Measurements from ENCODE around the gene PPIP5K1.

Gene PPIP5K1

DNA sequence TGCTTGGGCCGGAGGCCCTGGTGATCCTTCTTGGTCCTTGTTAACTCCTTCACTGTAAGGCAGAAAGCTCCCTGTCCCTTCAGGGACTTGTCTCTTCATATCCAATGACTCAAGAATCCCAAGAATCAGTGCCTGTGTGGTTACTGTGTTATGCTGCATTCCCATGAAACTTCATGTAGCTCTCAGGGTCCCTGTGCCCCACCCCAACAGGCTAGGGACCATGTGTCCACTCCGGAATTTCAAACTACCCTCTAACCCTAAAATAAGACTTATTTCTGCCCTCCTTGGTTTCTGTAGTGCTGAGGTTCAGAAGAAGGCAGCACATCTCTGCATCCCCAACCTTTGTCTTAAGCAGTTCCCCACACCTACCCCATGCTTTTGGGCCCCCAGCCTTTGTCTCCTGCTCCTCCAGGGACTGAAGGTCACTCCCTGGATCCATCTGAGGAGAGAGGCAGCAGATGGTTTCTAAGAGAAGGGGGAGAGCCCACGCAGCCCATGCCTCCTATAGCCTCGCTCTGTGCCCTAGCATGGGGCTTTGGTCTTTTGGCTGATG, 73.1 kb downstream of the PPIP5K1 start:
- no peak for DNase-seq

DNA sequence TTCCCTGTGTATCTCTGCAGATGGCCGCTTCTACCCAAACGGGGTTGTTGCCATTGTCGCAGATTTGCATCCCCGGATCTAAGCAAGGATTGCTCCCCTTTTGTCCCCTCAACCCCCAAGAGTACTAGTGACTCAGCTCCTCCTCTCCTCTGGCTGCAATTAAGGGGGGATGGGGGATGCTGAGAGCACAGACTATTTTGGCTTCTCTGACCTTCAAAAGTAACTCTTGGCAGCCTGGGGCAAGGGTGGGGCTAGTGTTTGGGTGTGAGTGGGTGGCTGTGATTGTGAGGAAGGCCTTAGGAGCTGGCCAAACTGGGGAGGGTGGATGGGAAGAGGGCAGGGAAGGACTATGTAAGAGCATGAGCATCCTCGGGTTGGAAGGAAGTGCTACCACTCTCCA, 73.8 kb downstream of the PPIP5K1 start:
- DNase-seq, result no peak

DNA sequence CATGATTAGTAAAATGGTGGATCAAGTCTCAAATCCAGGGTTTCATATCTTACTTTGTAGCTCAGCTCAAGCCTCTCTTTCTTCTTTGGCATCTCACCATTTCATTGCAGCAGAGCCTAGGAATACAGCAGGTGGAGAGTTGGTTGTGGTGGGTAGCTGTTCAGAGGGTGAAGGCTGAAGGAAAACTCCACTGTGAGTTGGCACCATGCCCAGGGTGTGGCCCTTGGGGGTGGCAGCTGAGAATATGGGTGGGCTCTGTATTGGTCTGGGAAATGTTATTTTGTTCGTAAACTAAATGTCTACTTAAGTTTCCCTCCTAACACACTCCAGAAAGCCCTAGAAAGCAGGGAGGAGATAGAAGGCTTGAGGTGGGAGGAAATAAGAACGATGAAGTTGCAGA, 74.3 kb downstream of the PPIP5K1 start:
- DNase-seq, result no peak

DNA sequence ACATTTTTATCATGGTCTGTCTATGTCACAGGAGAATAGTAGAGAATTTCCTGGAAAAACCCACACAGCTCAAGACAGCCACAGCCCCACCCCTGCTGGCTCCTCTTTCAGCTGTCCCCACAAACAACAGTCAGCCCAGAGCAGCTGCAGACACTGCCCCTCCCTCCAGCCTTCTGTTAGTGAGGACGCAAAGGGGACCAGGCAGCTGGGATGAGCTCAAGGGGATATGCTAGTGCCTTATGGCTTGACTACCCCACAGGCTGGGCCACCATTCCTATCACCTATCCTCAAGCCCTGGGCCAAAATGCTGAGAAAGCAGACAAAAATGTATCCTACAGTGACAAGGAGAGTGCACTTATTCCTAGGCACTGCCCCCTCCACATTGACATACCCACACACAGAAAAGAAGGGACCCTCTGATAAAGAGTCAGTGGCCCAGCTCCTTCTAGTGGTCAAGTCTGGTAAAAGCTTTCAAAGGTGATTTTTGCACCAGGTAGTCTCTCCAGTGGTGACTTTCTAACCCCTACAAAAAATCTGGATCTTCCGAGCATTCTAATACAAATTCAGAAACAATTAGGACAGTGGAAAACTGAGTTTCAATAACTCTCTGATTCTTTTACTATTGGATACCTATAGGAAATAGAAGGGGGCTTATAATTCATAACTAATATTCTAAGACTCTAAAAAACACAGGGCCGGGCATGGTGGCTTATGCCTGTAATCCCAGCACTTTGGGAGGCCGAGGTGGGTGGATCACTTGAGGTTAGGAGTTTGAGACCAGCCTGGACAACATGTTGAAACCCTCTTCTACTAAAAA, 75.6 kb downstream of the PPIP5K1 start:
- DNase-seq, result peak; percentile 9 to 53

DNA sequence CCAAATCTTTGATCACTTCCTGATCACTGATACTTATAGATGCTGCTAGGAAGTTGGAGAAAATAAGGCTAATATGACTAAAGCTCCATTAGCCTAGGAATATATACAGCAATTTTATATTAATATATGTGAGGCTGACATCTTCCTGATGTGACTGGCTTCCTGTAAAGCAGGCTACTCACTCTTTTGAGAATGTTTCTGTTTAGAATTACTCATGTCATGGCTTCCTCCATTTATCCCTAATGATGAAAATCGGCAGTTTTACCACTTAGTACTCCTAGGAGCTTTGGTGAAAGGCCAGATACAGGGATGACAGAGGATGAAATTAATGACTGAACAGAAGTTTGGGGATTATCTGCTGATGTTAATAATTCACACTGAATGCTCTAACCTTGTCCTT, 76.5 kb downstream of the PPIP5K1 start:
- no peak for DNase-seq

DNA sequence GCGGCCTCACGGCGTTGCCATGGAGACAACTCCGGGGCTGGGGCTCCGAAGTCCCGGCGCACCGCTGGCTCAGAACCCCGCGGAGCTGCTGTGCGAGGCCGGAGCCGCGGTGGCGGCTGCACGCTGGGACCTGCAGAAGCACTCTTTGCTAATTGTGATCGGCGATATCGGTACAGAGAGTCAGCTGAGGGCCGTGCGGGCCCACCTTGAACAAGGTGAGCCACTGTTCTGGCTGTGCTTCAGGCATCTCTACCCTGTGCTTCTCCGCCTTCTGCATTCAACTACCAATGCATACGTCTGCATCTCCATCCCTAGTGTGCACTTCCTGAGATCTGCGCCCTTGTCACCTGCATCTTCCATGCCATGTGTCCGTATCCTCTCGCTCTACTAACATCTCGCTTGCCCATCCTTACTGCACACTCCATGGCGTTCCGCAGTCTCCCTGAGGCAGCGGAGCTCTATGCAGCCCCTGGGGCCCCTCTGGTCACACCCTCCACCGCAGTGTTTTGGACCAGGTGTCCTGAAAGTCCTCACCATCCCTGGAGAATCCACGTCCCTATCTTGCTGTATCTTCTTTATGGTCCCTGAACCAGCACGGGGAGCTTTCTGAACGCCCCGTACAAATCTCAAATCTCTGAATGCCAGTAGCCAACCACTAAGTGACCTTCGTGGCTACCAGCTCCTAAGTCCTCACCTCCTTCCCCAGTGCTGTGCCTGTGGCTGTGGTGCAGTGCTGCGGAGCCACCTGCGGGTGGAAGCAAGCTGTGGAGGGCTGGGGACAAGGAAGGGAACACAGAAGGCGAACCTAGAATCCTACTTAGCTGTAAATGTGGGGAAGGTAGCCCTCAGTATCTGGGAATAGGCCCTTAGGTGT, 78.8 kb downstream of the PPIP5K1 start:
- peak in 1 of 2 donors; percentile 22 for DNase-seq

DNA sequence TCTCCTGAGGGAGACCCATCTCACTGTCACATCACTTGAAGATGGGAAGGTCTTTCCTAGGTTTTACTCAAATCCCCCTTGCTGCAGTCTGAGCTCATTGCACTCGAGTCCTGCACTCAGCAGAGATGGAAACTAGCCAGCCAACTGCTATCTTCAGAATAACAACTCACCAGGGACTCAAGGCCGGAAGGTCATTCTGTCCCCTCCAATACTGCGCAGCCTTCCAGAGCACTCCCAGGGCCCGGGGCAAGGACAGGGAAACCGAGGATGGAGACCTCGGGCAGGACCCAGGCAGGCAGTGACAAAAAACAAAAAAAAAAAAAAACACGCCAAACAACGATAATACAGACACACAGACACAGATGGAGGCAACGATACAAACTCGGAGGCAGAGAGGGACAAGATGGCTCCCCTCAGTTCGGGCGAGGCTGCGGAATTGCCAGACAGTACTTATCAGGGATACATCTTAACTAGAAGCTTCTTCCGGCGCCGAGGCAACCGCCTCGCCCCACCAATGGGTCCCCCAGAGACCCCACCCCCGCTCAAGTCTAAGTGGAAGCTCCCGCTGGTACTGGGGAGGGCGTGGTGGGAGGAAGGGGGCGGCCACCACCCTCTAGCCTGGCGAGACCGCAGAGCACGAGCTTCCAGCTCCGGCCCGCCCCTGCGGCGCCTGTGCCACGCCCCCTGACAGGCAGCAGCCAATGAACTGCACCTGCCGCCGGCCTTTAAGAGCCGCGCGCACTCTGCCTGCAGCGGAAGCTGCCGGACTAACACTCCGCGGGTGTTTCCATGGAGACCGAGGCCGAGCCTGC, 79.6 kb downstream of the PPIP5K1 start:
- peak; percentile 98 to 99 for DNase-seq

DNA sequence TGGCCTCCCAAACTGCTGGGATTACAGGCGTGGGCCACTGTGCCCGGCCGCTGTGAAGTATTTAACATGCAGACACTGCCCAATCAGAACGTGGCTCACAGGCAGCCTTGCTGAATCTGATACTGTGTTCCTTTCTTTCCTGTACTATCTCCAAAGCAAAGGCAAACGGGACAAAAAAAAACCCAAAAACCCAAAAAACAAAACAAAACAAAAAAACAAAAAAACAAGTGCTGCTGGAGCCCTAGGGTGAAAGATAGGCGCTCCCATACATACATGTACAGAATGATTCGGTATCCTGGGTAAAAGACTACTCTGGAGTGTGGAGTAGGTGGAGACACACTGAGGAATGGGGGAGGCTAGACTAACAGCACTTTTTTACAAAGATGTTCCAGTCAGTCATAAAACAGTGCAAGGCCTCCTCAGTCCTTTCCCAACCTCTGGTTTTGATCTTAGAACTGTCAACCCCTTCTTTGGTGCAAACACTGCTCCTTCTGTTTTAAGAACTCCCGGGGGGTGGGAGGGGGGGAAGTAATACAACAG, 80.3 kb downstream of the PPIP5K1 start:
- no peak for DNase-seq

DNA sequence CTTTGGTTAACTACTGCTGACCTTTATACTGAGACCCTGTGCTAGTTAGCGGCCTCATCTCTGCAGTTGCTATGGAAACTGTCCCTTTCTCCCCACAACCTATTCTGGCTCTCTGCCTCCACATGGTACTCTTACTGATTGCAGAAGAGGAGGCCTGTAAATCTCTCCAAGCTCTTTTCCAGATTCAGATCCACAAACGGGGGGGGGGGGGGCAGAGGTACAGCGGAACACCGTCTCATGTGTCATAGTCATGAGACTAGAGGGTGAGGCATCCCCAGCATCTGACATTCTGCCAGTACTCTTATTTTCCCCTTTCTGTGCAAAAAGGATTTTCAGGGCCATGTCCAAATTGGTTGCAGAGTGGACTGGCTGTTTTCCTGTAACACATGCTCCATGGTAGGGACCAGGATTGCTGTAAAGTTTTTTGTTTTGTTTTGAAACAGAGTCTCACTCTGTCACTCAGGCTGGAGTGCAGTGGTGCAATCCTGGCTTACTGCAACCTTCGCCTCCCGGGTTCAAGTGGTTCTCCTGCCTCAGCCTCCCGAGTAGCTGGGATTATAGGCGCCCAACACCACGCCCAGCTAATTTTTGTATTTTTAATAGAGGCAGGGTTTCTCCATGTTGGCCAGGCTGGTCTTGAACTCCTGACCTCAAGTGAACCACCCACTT, 80.9 kb downstream of the PPIP5K1 start:
- DNase-seq, result no peak

DNA sequence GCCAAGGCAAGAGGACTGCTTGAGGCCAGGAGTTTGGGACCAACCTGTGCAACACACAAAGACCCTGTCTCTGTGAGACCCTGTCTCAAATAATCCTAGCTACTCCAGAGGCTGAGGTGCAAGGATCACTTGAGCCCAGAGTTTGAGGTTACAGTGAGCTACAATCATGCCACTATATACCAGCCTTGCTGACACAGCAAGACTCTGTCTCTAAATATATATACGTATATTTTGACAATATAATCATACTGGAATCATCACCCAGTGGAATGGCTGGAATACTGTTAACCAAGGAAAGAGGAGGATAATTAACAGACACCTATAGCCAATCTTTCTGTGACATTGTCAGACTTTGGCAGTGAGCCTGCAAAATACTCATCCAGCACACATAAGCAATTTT, 81.6 kb downstream of the PPIP5K1 start:
- DNase-seq, result no peak

DNA sequence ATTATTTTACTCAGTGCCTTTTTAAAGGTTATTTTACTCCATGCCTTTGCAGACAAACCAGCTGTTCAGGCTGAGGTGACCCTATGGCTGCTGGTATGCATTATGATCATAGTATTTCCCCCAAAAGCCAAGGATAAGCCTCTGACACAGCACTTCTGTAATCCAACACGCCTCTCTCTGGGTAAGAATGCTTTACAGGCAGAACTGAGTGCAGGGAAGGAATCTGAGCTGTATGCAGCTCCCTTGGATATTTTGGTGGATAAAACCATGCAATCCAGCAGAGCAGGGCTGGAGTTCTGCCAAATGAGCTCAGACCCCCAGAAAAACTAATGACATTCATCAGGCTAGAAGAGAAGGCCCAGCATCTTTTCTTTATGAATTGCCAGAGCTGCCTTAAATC, 84.3 kb downstream of the PPIP5K1 start:
- DNase-seq, result no peak

DNA sequence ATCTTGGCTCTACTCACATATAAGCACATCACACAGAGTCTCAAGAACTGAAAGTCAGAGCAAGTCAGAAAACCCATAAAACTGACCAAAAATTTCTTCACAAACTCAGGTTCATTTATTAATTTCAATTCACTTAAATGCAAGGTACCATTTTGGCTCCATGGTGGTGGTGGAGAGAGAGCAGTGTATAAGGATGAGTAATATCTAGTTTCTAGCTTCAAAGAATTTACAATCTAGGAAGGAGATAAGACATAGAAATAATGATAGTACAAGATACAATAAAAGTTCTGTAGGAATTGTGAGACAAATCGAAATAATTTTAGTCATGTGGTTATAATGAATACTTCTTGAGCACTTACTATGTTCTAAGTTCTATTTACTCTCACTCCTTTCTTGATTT, 90.4 kb downstream of the PPIP5K1 start:
- no peak for DNase-seq

DNA sequence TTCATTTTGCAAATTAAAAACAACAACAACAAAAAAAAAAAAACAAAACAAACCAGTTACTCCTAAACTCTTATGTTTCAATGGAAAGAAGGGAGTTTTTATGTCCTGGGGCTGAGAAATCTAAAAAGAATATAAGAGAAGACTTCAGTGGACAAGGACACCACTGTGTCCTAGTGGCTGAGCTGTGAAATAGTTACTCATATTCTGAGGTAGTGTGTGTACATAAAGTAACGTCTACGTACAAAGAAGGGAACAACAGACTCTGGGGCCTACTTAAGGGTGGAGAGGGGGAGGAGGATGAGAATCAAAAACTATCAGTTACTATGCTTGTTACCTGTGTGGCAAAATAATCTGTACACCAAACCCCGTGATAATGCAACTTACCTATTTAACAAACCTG, 91.0 kb downstream of the PPIP5K1 start:
- DNase-seq, result no peak

DNA sequence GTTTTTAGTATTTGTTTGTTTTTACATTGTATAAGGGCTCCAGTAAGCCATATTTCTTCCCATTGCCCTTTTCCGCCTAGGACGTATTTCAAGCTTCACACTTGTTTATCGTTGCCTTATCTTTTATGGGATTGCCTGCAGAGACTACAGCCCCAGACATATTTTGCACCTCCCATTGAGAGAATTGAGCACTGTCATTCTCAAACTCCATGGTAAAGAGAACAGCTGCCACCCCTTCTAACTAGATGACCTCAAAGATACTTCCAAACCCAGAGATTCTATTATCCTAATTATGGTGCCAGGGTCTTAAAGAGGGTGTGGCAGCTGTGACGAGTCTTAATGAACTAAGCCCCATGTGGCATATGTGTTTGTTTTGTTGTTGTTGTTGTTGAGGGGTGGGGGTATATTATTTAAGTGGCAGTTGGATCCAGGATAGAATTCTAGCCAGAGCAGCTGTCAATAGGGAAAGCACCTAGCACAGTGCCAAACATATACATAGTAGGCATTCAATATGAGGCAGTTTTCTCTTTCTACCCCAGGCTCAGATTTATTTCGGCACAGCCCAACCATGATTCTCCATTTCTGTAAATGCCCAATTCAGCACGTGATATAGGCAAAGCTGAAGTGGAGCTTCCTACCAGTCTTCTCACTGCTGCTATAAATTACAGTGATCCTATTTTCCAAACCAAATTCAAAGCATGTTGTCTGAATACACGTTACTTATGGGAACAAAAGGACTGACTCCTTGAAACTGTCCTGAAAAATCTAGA, 96.1 kb downstream of the PPIP5K1 start:
- no peak for DNase-seq

DNA sequence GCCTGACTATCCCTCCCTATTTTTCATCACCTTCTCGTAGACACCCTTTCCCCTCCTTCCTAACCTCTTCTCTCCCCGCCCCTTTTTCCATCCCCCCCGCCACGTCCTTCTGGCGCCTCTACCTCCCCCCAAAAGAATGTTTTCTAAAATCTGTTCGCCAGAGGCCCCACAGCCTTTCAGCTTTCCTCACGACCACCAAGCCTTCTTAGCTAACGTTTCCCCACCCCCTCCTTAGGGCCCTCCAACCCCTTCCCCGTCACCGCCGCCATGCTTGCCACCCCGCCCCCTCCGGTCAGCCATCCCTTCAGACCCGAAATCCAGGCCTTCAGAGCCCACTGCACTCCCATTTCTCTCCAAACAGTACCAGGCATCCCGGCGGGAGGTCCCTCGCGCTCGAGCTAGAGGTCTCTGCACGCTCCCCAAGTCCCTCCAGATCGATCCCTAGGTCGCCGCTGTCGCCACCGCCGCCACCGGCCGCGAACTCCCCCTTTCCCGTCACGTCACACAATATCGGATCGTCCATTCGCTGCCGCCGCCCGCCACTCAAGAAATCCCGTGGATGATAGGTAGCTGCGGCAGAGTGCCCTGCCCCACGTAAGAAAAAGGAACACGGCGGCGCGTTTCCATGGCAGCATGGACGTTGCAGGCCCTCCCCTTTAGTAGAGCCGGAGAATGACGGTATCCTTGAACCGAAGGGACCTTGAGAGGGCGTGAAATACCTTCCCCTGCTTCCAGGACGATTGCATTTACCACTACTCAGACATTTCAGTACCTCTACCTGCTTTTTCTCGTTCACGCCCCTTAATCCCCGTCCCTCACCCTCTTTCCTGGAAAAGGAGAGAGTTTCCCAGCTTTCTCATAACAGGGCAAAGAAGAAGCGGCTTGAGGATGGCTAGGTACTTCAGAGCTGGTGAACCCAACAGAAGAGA, 97.1 kb downstream of the PPIP5K1 start, which contains the start of gene TP53BP1:
Gene TP53BP1 (minus strand): TSS at position 484 of the 929 bp plus-strand sequence. CDS start 113 bp downstream, at position 371.
- peak; percentile 95 for DNase-seq

DNA sequence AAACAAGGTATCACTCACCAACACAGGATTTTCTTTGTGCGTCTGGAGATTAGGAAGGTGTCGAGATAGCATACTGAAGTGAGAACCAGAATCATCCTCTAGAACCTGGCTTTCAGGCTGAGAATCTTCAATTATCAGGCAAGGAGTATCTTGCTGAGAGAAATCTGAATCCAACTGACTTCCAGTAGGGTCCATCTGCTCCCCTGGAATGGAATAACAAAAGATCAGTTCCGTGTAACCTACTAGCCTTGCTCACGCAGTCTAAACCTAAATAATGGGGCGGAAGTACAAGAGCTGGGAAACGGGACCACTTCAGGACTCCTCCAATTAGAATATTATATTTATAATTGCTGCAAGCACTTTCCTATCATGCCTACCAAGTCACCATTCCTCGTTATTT, 97.7 kb downstream of the PPIP5K1 start:
- DNase-seq, result no peak

DNA sequence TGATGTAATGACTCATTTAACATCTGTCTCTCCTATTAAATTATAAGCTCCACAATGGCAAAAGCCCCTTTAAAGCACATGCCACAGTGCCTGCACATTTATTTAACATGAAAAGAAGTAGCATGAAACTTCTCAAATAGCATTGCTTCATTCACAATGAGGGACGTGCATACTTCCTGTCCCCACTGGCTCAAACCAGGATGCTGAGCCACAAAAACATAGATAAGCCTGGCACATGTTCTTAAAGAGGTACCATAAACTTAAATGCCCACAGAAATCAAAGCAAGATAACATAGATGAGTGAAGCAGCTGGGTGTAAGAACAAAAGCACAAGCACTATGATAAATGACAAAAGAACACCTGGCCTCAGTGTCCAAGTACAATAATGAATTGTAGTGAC, 100.8 kb downstream of the PPIP5K1 start:
- peak in 1 of 2 donors; percentile 7 for DNase-seq

DNA sequence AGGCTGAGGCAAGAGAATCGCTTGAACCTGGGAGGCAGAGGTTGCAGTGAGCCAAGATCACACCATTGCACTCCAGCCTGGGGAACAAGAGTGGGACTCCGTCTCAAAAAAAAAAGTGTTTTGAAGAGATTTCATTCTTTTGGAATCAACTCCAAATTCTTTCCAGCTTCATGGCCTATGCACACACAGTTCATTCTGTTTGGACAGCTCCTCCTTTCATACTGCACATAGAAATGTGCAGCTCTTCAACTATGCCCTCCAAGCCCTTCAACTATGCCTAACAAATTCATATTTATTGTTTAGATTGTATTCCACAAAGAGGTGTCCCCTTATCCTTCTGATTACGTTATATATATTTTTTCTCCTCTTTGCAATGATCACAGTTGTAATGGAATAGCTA, 101.2 kb downstream of the PPIP5K1 start:
- no peak for DNase-seq

DNA sequence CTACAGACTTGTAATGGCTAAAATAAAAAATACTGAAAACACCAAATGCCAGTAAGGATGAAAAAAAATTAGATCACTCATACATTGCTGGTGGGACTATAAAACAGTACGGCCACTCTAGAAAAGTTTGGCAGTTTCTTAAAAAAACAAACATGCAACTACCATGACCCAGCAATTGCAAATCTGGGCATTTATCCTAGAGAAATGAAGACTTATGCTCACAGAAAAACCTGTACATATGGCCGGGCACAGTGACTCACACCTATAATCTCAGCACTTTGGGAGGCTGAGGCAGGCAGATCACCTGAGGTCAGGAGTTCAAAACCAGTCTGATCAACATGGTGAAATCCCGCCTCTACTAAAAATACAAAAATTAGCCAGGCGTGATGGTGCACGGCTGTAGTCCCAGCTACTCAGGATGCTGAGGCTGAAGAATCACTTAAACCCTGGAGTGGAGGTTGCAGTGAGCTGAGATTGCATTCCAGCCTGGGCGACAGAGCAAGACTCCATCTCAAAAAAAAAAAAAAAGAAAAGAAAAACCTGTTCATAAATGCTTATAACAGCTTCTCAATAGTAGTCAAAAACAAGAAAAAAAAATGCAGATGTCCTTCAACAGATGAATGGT, 102.6 kb downstream of the PPIP5K1 start:
- no peak for DNase-seq

Data from CD4-positive, alpha-beta T cell treated with Interleukin-1 beta for 1 hour (primary cell).